GM21576 (cell line): ENCODE data around the gene TP53RK.

Source experiments
- ATAC-seq: cut with Tn5 transposase; IDR thresholded peaks from one replicate; pipeline ENCODE4 v1.9.1; 2021; ENCODE audit warnings: mild to moderate bottlenecking, moderate library complexity; ENCODE audit not compliant: unreplicated experiment

The TP53RK gene

GRCh38 chr20:46689082-46689753, at the start of gene TP53RK:
Gene TP53RK, minus strand, starts transcription at chr20:46689444. Its CDS starts 30 bp downstream, at chr20:46689414.
- ATAC-seq = peak; percentile 88

- ATAC-seq = no peak
Observed at GRCh38 chr20:46735436-46735835, 46.2 kb upstream of the TP53RK start.

- ATAC-seq = no peak
Observed at GRCh38 chr20:46731770-46732169, 42.5 kb upstream of the TP53RK start.

GRCh38 chr20:46725186-46726165, 36.2 kb upstream of the TP53RK start:
- no peak for ATAC-seq

- ATAC-seq = no peak
Observed at GRCh38 chr20:46724343-46724959, 35.2 kb upstream of the TP53RK start.

GRCh38 chr20:46723039-46723438, 33.8 kb upstream of the TP53RK start:
- no peak for ATAC-seq

- ATAC-seq = no peak
Observed at GRCh38 chr20:46722450-46722849, 33.2 kb upstream of the TP53RK start.

GRCh38 chr20:46721476-46721875, 32.2 kb upstream of the TP53RK start:
- no peak for ATAC-seq

- ATAC-seq = no peak
Observed at GRCh38 chr20:46720776-46721425, 31.7 kb upstream of the TP53RK start.

- no peak for ATAC-seq
Observed at GRCh38 chr20:46720019-46720418, 30.8 kb upstream of the TP53RK start.

- no peak for ATAC-seq
Observed at GRCh38 chr20:46717818-46718541, 28.7 kb upstream of the TP53RK start.

GRCh38 chr20:46715292-46715756, 26.1 kb upstream of the TP53RK start:
- no peak for ATAC-seq

- ATAC-seq = no peak
Observed at GRCh38 chr20:46713957-46714834, 25.0 kb upstream of the TP53RK start.

GRCh38 chr20:46712056-46712636, 22.9 kb upstream of the TP53RK start:
- no peak for ATAC-seq

GRCh38 chr20:46710153-46710913, 21.1 kb upstream of the TP53RK start:
- no peak for ATAC-seq

GRCh38 chr20:46709459-46710152, 20.4 kb upstream of the TP53RK start, which contains the start of gene SLC2A10:
Gene SLC2A10, plus strand, starts transcription at chr20:46709649. Its CDS starts 88 bp downstream, at chr20:46709737.
- no peak for ATAC-seq

- ATAC-seq = no peak
Observed at GRCh38 chr20:46709055-46709458, 19.8 kb upstream of the TP53RK start.
